GM18520 (cell line): ENCODE data around the gene HOXA4.

Experiments used
- ATAC-seq: cut with Tn5 transposase; IDR thresholded peaks from one replicate; pipeline ENCODE4 v1.9.1; 2021; ENCODE audit not compliant: unreplicated experiment

HOXA4 gene

DNA sequence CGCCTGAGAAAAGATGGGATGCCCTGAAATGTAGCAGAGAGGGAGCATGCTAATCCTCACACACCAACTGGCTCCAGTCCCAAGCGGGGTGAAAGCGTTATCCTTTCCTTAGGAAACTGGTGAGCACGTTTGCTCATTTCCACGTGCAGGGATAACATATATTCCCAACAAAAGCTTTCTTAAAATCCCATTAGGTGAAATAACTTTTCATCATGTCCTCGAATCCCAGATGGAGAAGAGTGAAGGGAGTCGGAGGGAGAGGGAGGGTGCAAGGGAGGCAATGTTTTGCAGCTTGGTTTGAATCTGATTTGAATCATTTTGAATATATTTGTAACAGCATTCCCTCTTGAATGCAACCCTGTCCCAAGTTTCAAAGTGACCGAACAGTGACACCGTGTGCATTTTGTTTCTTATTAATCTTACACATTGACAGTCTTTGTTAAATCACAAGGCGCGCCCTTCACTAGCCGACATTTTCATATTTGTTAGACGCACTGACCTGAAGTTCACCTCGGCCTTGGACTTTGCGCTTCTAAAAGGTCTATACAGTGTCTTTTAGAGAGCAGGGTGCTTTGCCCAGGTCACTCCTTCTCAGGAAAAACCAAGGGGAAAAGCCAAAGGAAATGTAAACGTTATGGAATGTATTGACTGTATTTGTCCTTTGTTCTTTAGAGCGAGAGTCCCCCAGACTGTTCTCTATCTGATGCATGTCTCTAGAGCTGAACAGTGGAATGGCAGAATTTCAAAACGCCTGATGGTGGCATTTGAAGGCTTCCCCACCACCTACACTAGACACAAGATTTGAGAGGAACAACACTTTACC, 3.1 kb upstream of the HOXA4 start:
- no peak for ATAC-seq

DNA sequence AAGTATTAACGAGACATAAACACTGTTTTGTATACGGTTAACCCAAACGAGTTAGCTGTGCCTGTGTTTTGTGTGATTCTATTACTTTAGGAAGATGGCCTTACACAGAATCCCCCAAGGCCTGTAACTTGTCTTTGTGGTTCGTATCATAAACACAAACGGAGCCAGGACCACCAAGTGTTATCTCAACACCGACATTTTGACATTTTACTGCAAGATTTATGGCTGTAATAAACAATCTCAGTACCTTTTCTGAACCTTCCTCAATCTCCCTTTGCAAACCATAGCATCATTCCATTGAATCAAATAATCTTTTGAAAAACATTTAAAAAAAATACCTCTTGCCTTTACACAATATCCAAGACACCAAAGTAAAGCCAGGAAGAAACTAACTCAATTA, 2.4 kb upstream of the HOXA4 start:
- ATAC-seq, result no peak

DNA sequence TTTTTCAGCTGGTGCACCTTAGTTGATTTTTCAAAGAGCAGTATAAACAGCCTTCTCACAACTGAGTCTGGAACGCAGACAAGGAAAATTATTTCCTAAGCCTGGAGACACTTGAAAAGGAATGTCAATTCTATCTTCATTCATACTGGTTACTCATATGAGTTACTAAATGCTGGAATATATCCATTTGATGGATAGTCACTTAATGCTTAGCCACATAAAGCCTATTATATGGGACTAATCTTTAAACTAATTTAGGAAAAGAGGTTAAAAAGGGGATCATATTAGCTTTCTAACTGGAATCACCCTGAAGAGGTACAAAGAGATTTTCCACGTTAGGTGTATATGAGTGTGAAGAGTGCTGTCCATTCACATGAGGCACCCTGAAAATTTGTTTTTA, 1.7 kb upstream of the HOXA4 start:
- no peak for ATAC-seq

DNA sequence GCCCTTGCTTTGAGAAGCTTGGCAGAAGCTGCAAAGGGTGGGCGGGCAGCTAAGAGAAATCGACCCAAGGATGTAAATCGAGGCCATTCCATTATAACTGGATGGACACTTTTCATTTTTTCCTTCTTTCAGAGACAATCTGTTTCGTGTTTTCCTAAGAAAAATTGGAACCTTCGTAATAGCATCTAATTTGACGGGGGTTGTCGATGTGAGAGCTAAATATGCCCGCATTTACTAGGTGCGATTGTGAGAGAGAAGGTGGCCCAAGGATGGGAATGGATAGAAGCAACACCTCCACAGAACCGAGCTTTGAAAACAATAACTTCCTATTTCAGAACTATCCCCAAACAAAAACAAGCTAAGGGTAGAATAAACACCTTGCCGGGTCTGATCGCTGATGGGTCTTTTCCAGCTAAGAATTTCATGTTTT, 848 bp upstream of the HOXA4 start:
- no peak for ATAC-seq

DNA sequence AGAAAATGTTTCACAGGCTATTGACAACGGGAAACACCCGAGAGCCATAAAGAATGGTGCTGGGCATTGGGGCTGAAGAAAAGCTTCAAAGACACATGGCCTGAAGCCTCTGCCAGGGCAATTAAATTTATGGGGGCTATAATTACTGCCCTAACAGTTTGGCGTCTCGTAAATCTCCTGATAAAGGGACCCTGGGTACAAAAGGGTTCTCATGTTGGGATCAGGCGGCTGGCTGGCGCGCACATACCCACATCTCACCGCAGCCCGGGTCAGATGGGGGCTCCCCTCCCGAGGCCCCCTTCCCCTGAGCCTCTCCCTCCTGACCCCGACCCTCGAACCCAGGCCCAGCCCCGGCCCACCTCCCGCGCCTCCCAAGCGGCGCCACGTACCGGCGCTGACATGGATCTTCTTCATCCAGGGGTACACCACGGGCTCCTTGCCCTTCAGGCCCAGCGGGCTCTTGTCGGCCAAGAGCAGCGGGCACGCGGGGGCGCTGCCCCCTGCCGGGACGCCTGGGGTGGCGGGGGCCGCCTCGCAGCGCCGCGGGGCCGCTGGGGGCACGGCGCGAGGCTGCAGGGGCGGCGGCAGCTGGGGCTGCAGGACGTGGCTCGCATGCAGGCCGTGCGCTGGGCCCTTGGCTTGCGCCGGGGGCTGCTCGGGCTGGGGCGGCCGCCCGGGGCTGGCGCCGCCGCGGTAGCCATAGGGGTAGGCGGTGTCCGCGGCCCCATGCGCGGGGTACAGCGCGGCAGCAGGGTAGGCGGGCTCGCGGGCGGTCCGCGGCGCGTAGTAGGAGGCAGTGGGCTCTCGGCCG, 623 bp downstream of the HOXA4 start:
- ATAC-seq, result no peak

DNA sequence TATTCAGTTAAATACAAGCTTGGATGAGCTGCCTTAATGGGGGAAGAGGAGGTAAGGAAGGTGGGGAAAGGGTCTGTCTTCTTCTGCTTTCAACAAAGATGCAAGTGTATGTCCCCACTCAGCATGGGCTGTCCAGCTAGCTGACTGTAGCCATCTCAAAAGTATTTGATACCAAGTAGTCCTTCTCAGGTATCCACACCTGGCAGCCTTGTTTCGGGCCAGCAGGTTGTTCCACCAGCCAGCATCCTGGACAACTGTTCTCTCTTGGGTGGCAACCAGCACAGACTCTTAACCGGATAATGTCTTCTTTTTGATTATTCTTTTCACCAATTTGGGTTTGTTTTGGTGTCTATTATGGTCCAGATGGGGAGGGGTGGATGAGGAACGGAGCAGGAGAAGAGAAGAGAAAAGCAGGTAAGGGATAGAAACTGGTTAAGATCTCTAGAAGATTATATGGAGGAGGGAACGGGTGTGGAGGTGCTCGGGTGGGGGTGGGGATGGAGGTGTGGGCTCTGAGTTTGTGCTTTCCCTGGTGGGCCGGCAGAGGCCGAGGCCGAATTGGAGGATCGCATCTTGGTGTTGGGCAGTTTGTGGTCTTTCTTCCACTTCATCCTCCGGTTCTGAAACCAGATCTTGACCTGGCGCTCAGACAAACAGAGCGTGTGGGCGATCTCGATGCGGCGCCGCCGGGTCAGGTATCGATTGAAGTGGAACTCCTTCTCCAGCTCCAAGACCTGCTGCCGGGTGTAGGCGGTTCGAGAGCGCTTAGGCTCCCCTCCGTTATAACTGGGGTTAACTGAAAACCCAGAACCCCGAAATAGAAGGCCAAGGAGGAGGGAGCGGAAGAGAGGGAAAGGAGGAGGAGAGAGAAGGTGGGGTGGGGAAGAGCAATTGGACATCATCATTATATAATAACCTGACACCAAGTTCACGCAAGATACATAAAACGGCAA, 1.5 kb downstream of the HOXA4 start:
- no peak for ATAC-seq

DNA sequence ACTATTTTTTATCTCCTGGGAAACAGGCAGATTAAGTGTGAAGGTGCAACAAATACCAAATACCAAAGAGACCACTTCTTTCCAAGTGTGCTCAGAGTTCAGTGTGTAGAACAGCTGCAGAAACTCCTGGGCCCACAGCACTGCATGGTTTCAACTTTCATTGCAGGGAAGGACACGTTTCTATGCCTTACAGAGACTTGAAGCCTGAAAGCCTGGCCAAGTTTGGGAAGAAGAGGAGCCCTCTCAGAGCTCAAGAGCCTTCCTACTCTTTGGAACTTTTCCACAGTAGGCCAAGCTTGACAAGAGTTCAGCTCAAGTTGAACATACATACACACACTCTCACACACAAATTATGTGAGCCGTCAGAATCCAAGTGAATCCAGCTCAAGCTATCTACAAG, 2.5 kb downstream of the HOXA4 start:
- ATAC-seq, result no peak

DNA sequence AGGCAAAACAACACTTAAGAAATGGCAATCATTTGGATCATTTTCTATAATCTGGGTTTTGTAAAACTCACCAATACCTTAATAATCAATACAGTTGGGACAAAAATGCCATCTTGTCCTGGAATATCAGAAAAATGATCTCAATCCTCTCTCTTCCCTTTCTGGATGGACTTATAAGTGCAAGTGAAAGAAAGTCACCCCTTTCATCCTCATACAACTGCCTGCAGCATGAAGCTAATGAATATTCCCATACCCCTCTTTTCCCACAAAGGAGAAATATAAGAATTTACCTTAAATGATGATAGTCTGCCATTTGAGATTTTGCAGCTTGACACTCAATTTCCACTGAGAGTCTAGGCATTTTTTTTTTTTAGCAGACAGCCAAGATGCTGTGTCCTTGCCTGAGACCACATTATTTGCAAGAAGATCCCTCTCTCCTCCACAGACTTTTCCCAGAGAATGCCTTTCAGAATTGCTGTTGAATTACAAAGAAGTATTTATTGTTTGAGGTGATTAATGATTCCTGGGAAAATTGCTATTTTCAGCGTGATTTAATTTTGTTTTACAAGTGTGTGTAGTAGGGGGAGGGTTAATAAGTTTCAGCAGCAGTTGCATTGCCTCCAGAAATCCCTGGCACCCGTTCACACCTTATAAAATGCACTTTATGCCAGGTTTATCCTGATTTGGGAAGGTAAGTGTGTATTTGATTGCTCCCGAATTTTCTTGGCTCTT, 3.8 kb downstream of the HOXA4 start:
- ATAC-seq, result no peak

DNA sequence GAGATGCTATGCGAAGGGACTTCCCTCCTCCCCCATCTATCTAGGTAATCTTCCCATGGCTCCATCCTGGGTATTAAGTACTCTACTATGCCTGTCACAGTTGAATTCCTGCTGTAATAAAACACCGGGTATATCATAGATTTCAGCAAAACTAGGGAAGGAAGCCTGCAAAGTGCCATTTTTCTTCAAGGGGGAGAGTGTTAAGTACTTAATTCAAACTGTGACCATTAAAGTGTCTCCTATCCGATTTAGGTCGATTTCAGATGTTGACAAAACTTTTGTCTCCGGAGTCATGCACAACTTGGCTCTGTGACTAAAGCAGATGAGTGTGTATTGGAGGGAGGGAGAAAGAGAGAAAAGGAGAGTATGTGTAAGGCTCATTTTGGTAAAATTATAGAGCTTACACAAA, 4.6 kb downstream of the HOXA4 start:
- ATAC-seq, result no peak

DNA sequence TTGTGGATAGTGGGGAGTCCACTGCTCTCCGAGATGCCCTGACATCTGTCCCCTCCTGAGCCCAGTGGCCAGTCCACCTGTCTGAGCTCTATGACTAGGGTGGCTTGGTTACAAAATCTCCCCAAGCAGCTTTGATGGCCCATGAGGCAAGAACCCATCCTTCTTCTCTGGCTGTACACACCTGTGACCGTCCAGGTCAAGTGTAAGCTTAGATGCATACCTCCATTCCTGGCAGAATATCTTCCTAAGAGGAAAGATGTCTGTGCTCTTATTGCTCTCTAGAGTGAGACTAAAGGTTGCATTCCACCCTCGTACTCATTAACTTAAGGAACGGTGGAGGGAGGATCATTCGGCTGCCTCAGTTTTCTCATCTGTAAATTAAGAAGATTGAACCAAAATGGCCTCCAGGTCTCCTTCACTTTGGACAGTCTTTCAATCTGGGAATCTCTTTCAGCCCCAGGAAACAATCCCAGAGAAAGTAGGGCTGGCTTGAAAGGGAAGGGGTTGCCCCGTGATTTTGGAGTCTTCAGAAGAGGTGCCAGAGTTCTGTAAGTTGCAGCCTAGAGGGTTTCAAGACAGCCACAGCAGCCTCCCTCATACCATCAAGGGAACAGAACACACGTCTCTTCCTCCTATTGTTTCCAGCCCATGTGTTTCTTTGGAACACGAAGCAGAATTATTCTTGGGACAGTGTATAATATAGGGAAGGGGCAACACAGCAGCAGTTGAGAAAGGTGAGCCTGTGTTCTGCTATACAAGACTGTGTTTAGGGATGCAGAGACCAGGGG, 5.5 kb downstream of the HOXA4 start:
- no peak for ATAC-seq

DNA sequence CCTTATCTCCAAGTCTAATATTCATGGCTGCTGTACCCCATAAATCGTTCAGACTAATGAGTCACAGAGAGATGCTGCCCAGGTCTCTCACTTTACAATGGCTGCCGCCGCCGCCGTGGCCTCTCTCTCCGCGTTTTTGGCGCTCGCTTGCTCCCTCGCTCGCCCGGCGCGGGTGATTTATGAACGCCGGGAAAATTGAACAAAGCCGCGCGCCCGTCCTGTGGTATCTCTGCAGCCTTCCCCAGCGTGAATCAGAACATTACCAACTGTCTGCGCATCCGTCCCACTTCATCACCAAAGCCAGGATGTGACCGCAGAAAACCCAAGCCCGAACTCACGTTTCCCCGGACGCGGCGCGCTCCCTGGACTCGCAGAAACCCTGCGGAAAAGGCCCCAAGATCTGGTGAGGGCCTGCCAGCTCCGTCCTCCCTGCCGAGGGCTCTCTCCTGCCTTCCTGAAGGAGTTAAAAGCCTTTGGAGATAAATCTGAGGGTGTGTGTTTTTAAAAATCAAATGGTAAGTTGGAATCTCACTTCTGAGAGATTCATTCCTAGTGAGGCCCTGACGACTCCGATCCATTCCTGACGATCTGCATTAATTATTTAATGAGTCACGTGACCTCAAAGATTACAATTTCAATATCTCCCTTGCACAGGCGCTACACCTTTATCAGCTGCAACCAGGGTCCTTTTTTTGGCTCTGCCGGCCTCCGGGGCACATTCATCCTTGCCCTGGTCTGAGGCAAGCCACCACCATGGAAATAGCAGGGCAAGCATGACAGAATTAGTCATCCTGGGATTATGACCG, 6.3 kb downstream of the HOXA4 start:
- no peak for ATAC-seq

DNA sequence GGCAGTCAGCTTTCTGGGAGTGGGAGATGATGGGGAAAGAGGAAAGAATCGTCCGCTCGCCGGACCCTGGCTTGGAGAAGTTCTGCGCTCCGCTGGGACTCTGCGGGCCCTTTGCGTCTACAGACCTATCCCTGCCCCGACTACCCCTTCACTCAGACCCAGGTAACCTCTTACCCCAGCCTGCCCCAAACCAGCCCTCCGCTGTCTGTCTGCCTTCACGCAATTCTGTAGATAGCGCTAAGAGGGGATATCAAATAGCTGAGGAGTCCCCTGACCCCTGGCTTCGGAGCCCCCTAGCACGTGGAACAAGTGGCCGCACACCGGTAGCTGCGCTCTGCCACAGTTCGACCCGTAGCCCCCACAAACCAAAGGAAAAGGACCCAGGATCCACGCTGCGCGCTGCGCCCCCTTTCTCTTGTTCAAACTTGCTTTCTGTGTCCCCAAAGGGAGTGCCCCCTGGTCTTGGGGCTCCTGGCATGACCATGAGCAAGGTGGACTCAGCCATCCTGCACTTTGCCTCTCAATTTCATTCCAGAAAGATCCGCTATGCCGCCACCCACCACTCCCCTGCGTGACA, 7.0 kb downstream of the HOXA4 start:
- no peak for ATAC-seq

DNA sequence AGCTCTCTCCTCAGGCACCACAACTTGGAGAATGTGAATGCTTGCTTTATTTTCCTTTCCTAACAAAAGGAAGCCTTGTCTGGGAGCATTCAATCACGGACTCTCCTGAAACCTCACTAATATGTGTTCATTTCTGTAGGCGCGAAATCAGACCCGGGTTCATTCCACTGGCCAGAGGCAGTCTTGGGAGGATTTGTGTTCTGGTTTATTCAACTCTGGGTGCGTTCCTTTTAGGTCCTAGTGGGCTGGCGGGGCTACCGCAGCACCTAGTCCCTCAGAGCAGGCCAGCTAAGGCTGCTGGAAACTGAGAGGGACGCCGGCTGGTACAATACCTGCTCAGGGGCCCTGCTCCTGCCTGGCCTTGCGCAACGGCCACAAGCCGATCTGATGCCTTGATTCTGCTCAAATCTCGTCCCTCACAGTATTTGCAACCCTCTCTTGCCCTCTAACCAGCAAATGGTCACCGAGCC, 7.5 kb downstream of the HOXA4 start:
- no peak for ATAC-seq

DNA sequence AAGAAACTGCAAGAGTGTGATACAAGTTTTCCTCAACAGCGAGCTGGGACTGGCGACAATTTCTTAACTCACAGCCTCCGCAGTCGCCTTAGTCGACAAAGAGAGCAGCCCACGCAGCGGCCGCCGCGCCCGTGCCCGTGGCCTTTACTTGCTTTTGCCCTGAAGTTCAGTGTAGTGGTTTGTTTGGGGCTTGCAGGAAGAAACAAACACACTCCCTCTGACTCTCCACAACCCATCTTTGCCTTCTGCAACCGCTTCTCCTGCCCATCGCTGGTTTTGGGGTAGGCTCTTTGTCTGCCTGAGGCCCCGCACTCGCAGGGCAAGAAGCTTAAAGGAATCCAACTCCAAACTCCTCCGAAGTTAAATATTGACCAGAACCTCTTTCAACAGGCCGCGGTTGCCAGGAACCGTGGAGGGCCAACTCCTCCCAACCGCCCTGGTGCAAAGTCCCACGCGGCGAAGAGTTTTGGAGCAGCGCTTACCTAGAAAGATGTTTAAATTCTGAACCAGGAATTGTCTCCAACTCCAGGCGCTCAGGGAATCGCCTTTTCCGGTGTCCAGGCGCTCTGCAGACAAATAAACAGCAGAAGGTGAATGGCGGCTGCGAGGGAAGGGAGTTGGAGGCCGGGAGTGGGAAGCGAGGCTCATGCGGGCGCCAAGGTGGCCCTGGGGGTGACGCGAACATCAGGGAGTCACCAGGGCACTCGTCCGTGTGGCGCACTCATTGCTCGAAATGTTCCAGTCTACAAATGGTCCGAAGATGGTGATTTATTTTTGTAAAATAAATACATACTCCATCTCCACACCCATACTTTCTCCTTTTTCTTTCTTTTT, 8.3 kb downstream of the HOXA4 start:
- ATAC-seq, result no peak

DNA sequence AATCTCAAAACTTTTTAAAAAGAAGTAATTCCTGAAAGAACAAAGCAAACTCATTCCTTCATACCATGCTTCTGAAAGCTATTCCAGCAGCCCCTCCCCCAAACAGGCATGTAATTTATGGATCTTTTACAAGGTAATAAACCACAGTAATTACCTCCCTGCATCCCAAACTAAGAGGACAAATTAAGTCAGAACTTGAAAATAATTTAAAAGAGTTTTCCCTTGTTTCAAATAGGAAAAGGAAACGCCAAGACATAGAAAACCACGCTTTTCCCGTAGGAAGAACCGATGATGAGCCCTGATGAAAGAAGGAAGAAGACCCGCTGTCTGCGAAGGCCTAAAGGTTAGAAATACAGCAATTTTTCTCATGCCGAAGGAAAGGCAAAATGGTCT, 8.9 kb downstream of the HOXA4 start:
- ATAC-seq, result no peak

DNA sequence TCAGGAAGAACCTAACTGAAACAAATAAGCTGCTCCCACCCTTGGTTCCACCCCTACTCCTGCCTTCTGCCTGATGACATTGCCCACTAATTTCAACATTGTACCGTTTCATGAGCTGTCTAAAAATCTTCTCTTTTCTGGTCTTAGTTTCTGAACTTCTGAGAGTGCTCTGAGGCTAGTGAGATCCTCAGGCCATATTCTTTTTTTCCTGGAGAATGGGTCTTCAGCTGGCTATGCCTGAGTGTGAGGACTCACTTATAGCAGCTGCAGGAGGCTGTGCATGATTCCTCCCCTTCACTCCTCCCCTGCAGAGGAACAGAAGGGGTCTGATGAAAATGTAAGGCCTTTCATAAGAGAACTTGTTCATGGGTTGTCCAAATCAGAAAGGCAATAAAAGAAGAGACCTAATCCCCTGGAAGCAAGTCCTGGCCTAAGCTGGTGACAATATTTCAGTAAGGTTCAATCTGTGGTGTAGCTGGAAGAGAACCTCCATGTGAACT, 11.1 kb downstream of the HOXA4 start:
- ATAC-seq, result no peak

DNA sequence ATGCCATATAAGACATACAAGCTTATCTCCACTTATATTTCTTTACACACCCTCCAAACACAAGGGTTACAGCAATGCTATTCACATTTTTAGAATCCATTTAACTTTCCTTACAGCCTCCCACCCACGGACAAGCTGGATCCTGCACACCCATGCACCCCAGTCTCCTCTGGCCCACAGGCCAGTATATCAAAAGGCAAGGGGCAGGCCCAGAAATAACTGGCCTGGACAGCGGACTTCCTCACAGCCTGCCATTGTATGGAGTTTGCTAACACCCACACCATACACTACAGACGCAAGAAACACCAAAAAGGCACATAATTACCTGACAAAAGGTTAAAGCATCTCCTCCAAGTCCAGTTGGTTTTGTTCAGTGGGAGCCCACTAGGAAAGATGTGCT, 12.0 kb downstream of the HOXA4 start:
- ATAC-seq, result no peak
